ENCODE results near the gene SCN4A. TPM values are rescaled to one million over a fixed set of nuclear protein-coding genes. Genes with fewer than 3 reads are reported as not detected.
A peak's percentile ranks its signal among the peaks of the same experiment; 100 is the strongest.

The SCN4A gene
- total RNA-seq, 1 donor from 2014 or later: 0.78 TPM

DNA sequence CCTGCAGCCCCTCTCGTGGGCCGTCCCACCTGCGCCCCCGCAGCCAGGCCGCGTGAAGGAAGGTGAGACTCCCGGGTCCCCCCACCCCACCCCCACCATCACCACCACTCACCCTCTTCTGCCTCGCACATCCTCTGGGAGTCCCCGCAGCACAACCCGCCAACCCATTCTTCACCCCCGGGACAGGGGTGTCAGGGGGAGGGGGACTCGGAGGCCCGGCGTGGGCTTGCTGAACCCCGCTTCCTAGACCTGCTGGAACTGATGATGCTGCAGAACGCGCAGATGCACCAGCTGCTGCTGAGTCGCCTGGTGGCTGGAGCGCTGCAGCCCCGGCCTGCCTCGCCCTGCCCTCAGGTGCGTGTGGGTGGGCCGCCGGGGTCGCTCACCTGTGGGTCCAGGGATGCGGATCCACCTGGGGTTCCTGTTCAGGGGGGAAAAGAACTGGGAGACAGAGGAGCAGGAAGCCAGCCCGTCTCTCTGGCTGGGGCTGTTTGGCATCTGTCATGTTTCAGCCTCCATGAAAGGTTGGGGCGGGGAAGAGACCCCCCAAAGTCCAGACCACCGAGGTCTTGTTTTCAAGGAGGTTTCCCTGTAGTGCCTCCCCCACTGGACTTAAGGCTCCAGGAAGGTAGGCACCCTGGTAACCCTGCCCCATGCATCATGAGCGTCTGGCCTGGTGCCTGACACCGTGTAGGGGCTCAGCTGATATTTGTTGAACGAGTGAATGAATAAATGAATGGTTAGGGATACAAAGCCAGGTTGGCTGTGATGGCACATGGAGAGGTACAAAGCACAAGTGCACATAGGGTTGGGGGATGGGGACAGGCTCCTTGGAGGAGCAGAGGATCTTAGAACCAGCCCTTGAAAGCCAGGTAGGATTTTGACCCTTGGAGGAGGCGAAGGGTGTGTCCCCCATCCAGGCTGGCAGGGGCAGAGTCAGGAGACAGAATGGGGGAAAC is 26.3 kb upstream of the SCN4A start:
- Mint-ChIP-seq H3K4me3 (peak overlapping the region; percentile 78), H3K9me3 (no peaks in the 10 kb centered on the region), H3K36me3 (ENCODE audit: low read depth) (peaks cover 14% of the 10 kb centered on the region), H3K4me1 (peaks cover 25% of the 10 kb centered on the region), H3K27me3 (peaks cover 4% of the 10 kb centered on the region), H3K27ac (no peak overlapping the region)
- ATAC-seq (ENCODE audit: low read depth): peak; percentile 32
- intact Hi-C loops (cut with micrococcal nuclease): loop anchor here (2.0 kb wide), 1 partner anchor 22 kb away; the partner anchor contains the start of gene ICAM2
- ChIA-PET CTCF (interaction anchor here (1.4 kb wide), 1 partner anchor 26 kb away, joined by 4 read pairs; no protein-coding TSS in a partner anchor), POLR2A (interaction anchor here (0.9 to 1.4 kb wide), 3 partner anchors 21 to 79 kb away, joined by 3 to 9 read pairs (median 5); partner anchors contain the start of gene ICAM2)
- DNase-seq: peak; percentile 21
- TF ChIP-seq, protein P1, sequence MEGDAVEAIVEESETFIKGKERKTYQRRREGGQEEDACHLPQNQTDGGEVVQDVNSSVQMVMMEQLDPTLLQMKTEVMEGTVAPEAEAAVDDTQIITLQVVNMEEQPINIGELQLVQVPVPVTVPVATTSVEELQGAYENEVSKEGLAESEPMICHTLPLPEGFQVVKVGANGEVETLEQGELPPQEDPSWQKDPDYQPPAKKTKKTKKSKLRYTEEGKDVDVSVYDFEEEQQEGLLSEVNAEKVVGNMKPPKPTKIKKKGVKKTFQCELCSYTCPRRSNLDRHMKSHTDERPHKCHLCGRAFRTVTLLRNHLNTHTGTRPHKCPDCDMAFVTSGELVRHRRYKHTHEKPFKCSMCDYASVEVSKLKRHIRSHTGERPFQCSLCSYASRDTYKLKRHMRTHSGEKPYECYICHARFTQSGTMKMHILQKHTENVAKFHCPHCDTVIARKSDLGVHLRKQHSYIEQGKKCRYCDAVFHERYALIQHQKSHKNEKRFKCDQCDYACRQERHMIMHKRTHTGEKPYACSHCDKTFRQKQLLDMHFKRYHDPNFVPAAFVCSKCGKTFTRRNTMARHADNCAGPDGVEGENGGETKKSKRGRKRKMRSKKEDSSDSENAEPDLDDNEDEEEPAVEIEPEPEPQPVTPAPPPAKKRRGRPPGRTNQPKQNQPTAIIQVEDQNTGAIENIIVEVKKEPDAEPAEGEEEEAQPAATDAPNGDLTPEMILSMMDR (IDR thresholded peaks at IDR 0.05): no peak

DNA sequence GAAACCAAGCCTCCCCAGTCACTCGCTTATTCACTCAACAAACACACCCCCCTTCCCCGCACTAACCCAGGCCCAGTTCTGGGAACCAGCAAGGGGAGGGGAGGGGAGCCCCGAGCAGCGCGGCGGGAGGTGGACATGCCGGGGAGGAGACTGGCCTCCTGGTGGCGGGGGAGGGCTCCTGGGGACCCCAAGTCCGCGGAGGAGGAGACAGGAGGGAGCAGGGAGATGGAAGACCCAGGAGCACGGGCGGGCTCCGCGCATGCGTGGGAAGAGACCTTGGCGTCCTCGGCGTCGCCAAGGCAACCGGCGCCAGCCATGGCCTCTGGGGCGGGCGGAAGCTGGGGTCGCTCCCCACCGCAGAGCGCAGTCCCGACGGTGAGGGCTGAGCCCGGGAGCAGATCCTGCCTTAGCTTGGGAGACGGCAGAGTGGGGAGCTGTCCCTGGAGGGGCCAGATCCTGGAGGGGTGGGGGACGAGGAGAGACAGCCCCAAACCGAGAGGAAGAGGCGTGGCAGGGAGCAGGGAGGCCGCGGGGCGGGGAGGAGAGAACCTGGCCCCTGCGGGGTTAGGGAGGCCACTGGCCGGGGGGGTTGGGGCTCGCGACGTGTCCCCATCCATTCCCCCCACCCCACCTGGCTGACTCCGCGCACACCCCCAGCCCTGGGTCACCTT is 25.5 kb upstream of the SCN4A start, which contains the start of gene PRR29:
Gene PRR29, plus strand, starts transcription at position 302 of the 671 bp plus-strand sequence. Its CDS starts 14 bp downstream, at position 316.
- Mint-ChIP-seq H3K4me3 (peak within 1 kb of the TSS; percentile 87), H3K27ac (no peak within 1 kb of the TSS), H3K27me3 (peaks cover 4% of the 10 kb centered on the region), H3K9me3 (no peaks in the 10 kb centered on the region), H3K36me3 (ENCODE audit: low read depth) (peaks cover 6% of the 10 kb centered on the region), H3K4me1 (peaks cover 32% of the 10 kb centered on the region)
- intact Hi-C loops (cut with micrococcal nuclease): loop anchor here (2.0 kb wide), 1 partner anchor 23 kb away; the partner anchor contains the start of gene ICAM2
- POLR2A ChIA-PET: interaction anchor here (0.9 to 1.4 kb wide), 2 partner anchors 22 to 78 kb away, joined by 3 to 9 read pairs; partner anchors contain the start of gene ICAM2
- CTCF ChIA-PET: interaction anchor here (1.4 kb wide), 1 partner anchor 27 kb away, joined by 4 read pairs; no protein-coding TSS in a partner anchor
- ATAC-seq (ENCODE audit: low read depth): peak; percentile 73
- TF ChIP-seq, protein P1 (IDR thresholded peaks at IDR 0.05): no peak
- peak; percentile 67 for DNase-seq

DNA sequence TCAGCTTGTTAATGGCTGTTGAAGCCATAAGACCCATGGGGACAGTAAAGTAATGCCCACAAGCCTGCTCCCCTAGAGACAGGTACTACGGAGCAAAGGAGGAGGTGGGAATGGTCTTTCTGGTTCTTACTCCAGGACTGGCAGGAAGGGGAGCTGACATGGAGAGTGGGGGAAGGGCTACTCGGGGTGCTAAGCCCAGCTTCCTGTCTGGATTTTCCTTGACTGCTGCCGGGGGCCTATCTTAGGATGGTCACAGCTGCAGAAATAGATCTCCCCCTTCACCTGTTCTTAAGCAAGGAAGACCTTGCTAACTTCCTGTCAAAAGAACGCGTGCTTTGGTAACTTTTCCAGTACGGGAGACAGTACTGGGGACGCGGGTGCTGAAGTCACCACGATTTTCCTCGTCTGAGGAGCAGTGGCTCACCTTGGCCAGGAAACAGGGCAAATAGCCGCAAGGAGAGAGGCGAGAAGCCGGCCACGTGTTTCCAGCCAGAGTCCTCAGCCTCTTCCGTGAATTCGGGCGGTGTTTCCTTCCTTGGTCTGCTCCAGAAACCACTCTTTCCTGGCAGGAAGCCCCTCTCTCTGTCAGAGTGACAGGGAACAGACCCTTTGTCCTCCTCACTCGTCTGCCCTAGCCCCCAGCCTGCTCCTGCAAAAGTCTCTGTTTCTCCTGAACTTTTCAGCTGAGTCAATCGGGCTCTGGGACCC is 24.8 kb upstream of the SCN4A start:
- DNase-seq (peak; percentile 12), ATAC-seq (ENCODE audit: low read depth) (no peak)
- peaks cover 36% of the 10 kb centered on the region for H3K4me1 Mint-ChIP-seq
- ChIA-PET CTCF (interaction anchor here (1.4 kb wide), 1 partner anchor 28 kb away, joined by 4 read pairs; no protein-coding TSS in a partner anchor), POLR2A (interaction anchor here (0.9 to 1.4 kb wide), 2 partner anchors 23 to 78 kb away, joined by 3 to 9 read pairs; partner anchors contain the start of gene ICAM2)
- peak overlapping the region; percentile 87 for H3K4me3 Mint-ChIP-seq
- peaks cover 4% of the 10 kb centered on the region for H3K27me3 Mint-ChIP-seq
- H3K36me3 Mint-ChIP-seq (ENCODE audit: low read depth): peaks cover under 1% of the 10 kb centered on the region
- TF ChIP-seq, protein P1 (IDR thresholded peaks at IDR 0.05): no peak
- H3K27ac Mint-ChIP-seq: no peak overlapping the region
- intact Hi-C loops (cut with micrococcal nuclease): loop anchor here (2.0 kb wide), 1 partner anchor 23 kb away; the partner anchor contains the start of gene ICAM2
- no peaks in the 10 kb centered on the region for H3K9me3 Mint-ChIP-seq

DNA sequence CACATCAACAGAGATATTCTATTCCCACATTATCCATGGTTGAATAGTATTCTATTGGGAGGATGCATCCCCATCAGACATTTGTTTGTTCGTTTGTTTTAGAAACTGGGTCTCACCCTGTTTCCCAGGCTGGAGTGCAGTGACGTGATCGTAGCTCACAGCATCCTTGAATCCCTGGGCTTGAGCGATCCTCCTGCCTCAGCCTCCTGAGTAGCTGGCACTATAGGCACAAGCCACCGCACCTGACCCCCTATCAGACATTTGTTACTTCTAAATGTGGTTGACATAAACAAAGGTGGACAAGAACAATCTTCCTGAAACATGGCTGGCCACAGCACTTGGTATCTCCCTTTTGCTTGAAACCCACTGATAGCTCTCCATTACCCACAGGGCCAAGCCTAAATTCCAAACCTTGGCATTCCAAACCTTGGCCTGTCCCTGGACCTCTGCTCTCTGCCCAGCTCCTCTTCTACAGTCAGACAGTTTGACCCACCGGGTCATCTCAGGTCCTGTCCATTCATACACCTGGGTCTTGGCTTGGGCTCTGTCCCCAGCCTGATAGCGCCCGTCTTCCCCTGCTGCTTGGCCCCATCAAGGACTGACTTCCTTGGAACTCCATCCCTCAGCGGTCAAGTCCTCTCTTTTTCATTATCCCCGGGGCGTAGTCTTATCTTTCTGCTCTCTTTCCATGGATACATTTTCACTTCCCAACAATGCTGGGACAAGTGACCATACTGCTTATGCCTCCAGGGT is 23.9 kb upstream of the SCN4A start:
- no peak for ATAC-seq (ENCODE audit: low read depth)
- ChIA-PET CTCF (interaction anchor here (0.7 to 1.8 kb wide), 3 partner anchors 29 to 50 kb away, joined by 3 to 7 read pairs (median 3); no protein-coding TSS in a partner anchor), POLR2A (no interaction called here)
- peak; percentile 10 for DNase-seq
- Mint-ChIP-seq H3K27me3 (peaks cover 4% of the 10 kb centered on the region), H3K36me3 (ENCODE audit: low read depth) (no peaks in the 10 kb centered on the region), H3K9me3 (no peaks in the 10 kb centered on the region), H3K27ac (no peak overlapping the region), H3K4me3 (peak overlapping the region; percentile 42), H3K4me1 (peaks cover 37% of the 10 kb centered on the region)
- intact Hi-C loops (cut with micrococcal nuclease): no loop called here
- TF ChIP-seq, protein P1 (IDR thresholded peaks at IDR 0.05): no peak
